Mucosa of stomach (tissue), 1 donor: ENCODE measurements around the gene CHMP2B.
"Not testable (repeated sequence)": the region's sequence is repeated elsewhere in the genome, so short reads cannot be mapped to it uniquely, and the experiment has no call there.

Experiments
- H3K27me3 ChIP-seq: one replicate; pipeline ENCODE4 v1.7.0; 2013; ENCODE audit warnings: mild to moderate bottlenecking, low read length; ENCODE audit not compliant: control insufficient read depth, insufficient read depth
- H3K36me3 ChIP-seq: one replicate; pipeline ENCODE4 v1.7.0; 2013; ENCODE audit warnings: low read length; ENCODE audit not compliant: control insufficient read depth, insufficient read depth
- H3K4me1 ChIP-seq: one replicate; pipeline ENCODE4 v1.7.0; 2013; ENCODE audit warnings: mild to moderate bottlenecking, low read length; ENCODE audit not compliant: control insufficient read depth, insufficient read depth
- H3K4me3 ChIP-seq: one replicate; pipeline ENCODE4 v1.7.0; 2013; ENCODE audit warnings: low read length
- H3K9ac ChIP-seq: one replicate; pipeline ENCODE4 v1.7.0; 2013; ENCODE audit warnings: mild to moderate bottlenecking, low read length, moderate library complexity
- H3K9me3 ChIP-seq: one replicate; pipeline ENCODE4 v1.7.0; 2013; ENCODE audit warnings: mild to moderate bottlenecking, low read length, moderate library complexity; ENCODE audit not compliant: control insufficient read depth
- donor health status: Pancreatic carcinoma.

The CHMP2B gene

GRCh38 chr3:87236093-87236492 is 9.0 kb downstream of the CHMP2B start:
- Histone ChIP-seq H3K4me1 (no peaks in the 10 kb centered on the region), H3K9me3 (no peaks in the 10 kb centered on the region), H3K4me3 (no peak overlapping the region), H3K36me3 (no peaks in the 10 kb centered on the region), H3K9ac (no peak overlapping the region), H3K27me3 (no peaks in the 10 kb centered on the region)

DNA sequence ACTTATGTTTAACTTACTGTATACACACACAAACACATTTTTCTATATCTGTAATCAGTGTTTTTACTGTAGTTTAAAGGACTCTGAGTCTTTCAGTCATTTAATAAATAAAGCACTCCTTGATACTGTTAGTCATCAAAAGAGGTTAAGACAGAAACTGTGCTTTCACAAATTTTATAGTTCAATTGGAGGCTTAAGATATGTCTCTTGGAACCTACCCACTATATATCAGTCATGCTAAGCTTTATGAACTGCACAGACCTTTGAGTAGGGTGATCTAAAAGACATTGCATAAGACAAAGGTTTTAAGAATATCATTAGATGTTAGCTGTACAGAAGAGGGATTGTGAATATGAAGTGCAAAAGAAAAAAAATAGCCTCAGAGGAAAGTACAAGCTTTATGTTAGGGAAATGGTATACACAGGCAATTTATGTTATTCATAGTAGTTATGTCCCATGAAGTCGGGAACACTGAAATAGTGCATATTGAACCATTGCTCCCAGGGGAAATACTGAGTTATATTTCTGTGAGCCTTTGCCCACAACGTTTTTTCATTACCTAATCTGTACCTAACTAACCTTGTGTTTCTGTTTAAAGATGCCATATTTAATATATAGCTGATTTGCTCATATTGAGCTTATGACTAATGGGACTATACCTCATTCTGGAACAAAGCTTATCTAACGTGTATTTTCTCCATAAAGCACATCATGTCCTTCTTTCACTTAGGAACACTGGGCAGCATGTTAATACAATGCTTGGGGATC is 19.7 kb downstream of the CHMP2B start:
- Histone ChIP-seq H3K27me3 (no peaks in the 10 kb centered on the region), H3K4me3 (no peak overlapping the region), H3K9me3 (no peaks in the 10 kb centered on the region), H3K9ac (no peak overlapping the region), H3K36me3 (no peaks in the 10 kb centered on the region), H3K4me1 (no peaks in the 10 kb centered on the region)

- Histone ChIP-seq H3K9me3 (no peaks in the 10 kb centered on the region), H3K4me3 (no peak overlapping the region), H3K9ac (no peak overlapping the region), H3K27me3 (no peaks in the 10 kb centered on the region), H3K4me1 (no peaks in the 10 kb centered on the region), H3K36me3 (no peaks in the 10 kb centered on the region)
Observed at GRCh38 chr3:87247430-87247773, 20.3 kb downstream of the CHMP2B start.

- not testable (repeated sequence) for H3K9ac ChIP-seq, H3K36me3 ChIP-seq, H3K4me3 ChIP-seq, H3K9me3 ChIP-seq, H3K27me3 ChIP-seq, H3K4me1 ChIP-seq
Observed at GRCh38 chr3:87248231-87248630, 21.1 kb downstream of the CHMP2B start.

DNA sequence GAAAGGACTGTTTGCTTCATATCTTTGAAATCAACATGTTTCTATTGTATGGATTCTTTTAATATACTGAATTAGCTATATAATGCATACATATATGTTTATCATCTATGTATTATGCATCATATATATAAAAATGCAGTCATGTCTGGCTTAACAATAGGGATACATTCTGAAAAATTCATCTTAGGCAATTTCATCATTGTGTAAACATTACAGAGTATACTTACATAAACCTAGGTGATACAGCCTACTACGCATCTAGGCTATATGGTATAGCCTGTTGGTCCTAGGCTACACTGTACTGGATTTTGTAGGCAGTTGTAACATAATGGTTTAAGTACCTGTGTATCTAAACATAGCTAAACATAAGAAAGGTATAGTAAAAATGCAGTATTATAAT is 21.7 kb downstream of the CHMP2B start:
- Histone ChIP-seq H3K36me3 (no peaks in the 10 kb centered on the region), H3K9ac (no peak overlapping the region), H3K27me3 (no peaks in the 10 kb centered on the region), H3K9me3 (no peaks in the 10 kb centered on the region), H3K4me3 (no peak overlapping the region), H3K4me1 (no peaks in the 10 kb centered on the region)

DNA sequence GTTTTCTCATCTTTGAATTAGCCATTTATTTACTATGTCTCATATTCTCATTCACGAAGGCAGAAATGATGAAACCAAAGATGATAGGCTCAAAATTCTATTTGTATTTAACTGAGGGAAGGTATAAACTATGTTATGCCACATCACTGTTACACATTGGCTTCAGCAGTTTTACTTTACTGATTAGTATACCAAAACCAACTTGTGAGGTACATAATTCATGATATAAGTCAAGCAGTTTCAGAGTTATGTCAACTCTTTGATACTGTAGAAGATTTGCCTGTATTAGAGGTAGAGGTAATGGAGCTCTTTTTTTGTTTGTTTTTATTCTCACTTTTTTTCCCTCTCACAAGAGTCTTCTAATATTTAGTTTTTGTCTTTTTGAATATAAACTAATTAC is 22.9 kb downstream of the CHMP2B start:
- Histone ChIP-seq H3K4me1 (no peaks in the 10 kb centered on the region), H3K36me3 (no peaks in the 10 kb centered on the region), H3K9ac (no peak overlapping the region), H3K4me3 (no peak overlapping the region), H3K27me3 (no peaks in the 10 kb centered on the region), H3K9me3 (no peaks in the 10 kb centered on the region)

- Histone ChIP-seq H3K36me3 (no peaks in the 10 kb centered on the region), H3K9me3 (no peaks in the 10 kb centered on the region), H3K4me1 (no peaks in the 10 kb centered on the region), H3K4me3 (no peak overlapping the region), H3K27me3 (no peaks in the 10 kb centered on the region), H3K9ac (no peak overlapping the region)
Observed at GRCh38 chr3:87260270-87260669, 33.2 kb downstream of the CHMP2B start.

DNA sequence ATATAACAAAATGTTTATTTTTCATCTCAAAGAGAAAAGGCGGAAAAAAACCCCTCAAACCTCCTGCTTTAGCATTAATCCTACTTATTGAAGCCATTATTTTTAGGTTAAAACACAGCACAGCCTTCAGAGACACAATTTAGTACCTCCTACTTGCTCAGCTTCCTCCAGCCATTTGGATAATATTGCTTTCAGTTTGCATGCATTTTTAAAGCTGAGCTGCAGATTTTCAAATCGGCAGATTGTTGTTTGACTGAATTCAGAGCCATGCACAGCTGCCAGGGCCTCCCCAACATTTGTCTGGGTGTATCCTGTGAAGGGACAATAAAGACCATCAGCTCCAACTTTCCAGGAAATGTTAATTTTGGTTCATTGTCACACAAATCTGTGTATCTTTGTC is 34.8 kb downstream of the CHMP2B start:
- Histone ChIP-seq H3K9ac (no peak overlapping the region), H3K27me3 (no peaks in the 10 kb centered on the region), H3K36me3 (no peaks in the 10 kb centered on the region), H3K4me1 (no peaks in the 10 kb centered on the region), H3K4me3 (no peak overlapping the region), H3K9me3 (no peaks in the 10 kb centered on the region)

DNA sequence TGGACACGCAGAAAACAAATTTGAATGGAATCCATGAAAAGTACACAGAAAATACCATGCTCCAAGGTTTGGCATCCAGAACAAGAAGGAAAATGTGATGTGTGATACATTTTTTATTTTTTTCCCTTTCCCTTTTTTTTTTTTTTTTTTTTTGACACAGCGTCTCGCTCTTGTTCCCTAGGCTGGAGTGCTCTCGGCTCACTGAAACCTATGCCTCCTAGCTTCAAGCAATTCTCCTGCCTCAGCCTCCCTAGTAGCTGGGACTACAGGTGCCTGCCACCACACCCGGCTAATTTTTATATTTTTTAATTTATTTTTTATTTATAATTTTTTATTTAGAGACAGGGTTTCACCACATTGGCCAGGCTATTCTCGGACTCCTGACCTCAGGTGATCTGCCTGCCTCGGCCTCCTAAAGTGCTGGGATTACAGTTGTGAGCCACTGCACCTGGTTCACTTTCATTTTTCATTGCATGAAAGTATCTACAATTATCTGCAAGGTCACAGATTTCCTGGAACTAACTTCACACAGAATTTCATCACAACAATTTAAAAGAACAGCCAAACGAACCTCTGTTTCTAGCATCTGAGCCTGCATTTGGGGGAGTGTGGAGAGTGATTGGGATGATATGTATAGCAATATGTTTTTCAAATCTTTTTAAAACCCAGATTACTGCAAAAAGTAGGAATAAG is 41.0 kb downstream of the CHMP2B start:
- H3K9ac ChIP-seq: no peak overlapping the region
- no peaks in the 10 kb centered on the region for H3K36me3 ChIP-seq
- no peaks in the 10 kb centered on the region for H3K27me3 ChIP-seq
- H3K4me1 ChIP-seq: no peaks in the 10 kb centered on the region
- no peaks in the 10 kb centered on the region for H3K9me3 ChIP-seq
- H3K4me3 ChIP-seq: no peak overlapping the region

- Histone ChIP-seq H3K9me3 (no peaks in the 10 kb centered on the region), H3K4me1 (no peaks in the 10 kb centered on the region), H3K9ac (no peak overlapping the region), H3K27me3 (no peaks in the 10 kb centered on the region), H3K36me3 (no peaks in the 10 kb centered on the region), H3K4me3 (no peak overlapping the region)
Observed at GRCh38 chr3:87268646-87269211, 41.6 kb downstream of the CHMP2B start.

DNA sequence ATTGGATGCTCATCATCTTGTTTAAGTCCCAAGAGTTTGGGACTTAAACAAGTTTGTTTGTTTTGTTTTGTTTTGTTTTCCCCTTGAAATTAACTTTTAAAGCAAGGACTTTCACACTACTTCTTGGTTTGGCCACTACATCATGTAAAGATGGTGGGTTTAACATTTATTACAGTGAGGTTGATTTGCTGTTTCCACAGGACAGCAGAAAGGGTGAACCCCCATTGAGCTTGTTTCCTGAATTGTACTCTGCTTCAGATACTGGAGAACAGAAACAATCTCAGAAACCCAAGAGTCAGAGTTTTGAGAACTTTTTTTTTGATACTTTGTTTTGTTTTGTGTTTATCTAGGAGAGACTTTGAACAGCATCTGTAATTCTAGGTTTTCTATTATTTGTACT is 42.6 kb downstream of the CHMP2B start:
- Histone ChIP-seq H3K36me3 (no peaks in the 10 kb centered on the region), H3K9me3 (no peaks in the 10 kb centered on the region), H3K27me3 (no peaks in the 10 kb centered on the region), H3K4me1 (no peaks in the 10 kb centered on the region), H3K9ac (no peak overlapping the region), H3K4me3 (no peak overlapping the region)

- no peaks in the 10 kb centered on the region for H3K9me3 ChIP-seq
- no peaks in the 10 kb centered on the region for H3K36me3 ChIP-seq
- no peak overlapping the region for H3K4me3 ChIP-seq
- no peaks in the 10 kb centered on the region for H3K4me1 ChIP-seq
- no peaks in the 10 kb centered on the region for H3K27me3 ChIP-seq
- no peak overlapping the region for H3K9ac ChIP-seq
Observed at GRCh38 chr3:87270908-87271700, 44.0 kb downstream of the CHMP2B start.
